NCI-H2107 treated with DMSO at 0.1 percent for 48 hours (cell line): Measurements from ENCODE around the gene GRXCR2.
"Not testable (repeated sequence)": the region's sequence is repeated elsewhere in the genome, so short reads cannot be mapped to it uniquely, and the experiment has no call there.

ENCODE experiments used
- DNase-seq: peaks from one replicate; lab custom pipeline; 2025; ENCODE audit not compliant: unreplicated experiment; lab: John Stamatoyannopoulos, UW

The GRXCR2 gene

GRCh38 chr5:145887217-145887616, 14.4 kb upstream of the GRXCR2 start:
- no peak for DNase-seq

DNA sequence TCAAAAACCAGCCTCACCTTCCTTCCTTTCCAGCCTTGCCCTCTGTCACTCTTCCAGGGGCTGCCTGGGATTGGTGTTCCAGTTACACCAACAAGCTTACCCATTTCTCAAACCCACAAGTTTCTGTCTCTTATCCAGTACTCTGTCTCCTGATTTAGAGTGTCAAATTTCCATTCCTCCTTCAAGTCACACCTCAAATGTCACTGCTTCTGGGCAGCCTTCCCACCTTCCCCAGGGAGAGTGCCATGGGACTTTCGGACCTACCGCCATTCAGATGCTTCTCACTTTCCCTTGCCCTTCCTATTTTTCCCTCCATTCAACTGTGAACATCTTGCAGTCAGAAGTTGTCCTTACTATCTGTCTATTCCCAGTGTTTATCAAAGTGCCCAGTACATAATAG, 2.0 kb upstream of the GRXCR2 start:
- no peak for DNase-seq

DNA sequence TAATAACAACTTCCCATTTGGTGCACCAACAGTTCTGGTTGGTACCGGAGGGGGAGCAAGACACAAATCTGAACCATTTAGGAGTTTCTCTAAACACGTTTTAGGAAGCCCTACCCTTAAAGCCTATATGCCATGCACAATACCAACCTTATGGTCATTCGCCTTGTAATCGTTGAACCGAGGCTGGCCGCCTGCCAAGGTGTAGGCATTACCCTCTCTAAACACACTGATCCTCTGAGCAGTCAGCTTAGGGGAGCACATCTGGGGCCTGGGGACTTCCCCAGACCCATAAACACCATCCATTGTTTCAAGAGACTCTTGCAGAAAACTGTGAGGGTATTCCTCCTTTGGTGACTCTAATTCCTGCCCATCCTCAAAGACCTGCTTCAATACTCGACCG, 328 bp downstream of the GRXCR2 start:
- DNase-seq: no peak

GRCh38 chr5:145869753-145870152, 3.1 kb downstream of the GRXCR2 start:
- DNase-seq: no peak

GRCh38 chr5:145867806-145868205, 5.0 kb downstream of the GRXCR2 start:
- DNase-seq: no peak

DNA sequence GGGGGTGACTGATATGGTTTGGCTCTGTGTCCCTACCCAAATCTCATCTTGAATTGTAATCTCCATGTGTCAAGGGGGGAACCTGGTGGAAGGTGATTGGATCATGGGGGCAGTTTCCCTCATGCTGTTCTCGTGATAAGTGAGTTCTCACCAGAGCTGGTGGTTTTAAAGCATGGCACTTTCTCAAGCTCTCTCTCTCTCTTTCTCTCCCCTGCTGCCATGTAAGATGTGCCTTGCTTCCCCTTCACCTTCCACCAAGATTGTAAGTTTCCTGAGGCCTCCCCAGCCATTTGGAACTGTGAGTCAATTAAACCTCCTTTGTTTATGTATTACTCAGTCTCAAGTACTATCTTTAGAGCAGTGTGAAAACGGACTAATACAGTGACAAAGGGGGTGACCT, 8.4 kb downstream of the GRXCR2 start:
- DNase-seq: not testable (repeated sequence)

- DNase-seq: no peak
These were observed 9.8 kb downstream of the GRXCR2 start for GRCh38 chr5:145863003-145863402.

DNA sequence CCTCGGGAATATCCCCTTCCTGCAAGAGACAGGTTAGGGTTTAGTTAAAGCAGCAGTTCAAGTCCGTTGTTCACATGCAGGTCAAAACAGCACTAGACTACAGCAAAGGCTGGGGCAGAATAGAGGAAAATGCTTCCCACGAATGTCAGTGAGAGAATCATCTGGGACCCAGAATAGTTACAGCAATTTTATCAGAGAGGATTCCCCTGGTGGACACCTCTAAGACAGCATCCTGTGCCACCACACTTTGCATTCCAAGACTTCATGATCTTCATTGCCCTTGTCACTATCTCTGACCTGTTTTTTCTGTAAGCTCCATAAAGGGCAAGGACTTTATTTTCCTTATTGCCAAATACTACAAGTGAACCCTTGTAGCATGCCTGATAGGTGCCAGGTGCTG, 12.9 kb downstream of the GRXCR2 start:
- no peak for DNase-seq

GRCh38 chr5:145859453-145859852, 13.4 kb downstream of the GRXCR2 start:
- no peak for DNase-seq

- no peak for DNase-seq
These were observed 13.9 kb downstream of the GRXCR2 start for GRCh38 chr5:145858959-145859358.

DNA sequence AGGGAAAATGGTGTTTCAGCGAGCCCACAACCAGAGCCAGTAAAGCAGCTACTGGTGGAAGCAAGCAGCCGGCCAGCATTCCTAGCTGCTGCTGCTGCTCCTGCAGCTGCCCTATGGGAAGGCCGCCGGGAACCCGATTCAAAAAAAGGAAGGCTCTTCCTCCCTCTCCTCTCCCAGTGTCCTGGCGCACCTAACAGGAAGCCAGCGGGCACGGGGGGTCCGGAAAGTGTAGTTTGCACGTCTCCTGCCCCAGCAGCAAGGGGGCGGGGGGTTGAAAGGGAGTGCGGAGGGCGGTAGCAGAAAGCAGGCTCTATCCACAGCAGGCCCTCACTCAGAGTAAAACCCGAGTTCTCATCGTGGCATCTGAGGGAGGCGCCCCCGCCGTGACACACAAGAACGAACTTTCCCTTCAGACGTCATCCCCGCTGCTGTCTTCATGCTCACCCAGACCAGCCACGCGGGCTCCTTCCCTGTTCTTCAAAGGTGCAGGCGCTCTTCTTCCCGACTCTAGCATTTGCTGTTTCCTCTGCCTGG, 16.5 kb downstream of the GRXCR2 start:
- DNase-seq: no peak

DNA sequence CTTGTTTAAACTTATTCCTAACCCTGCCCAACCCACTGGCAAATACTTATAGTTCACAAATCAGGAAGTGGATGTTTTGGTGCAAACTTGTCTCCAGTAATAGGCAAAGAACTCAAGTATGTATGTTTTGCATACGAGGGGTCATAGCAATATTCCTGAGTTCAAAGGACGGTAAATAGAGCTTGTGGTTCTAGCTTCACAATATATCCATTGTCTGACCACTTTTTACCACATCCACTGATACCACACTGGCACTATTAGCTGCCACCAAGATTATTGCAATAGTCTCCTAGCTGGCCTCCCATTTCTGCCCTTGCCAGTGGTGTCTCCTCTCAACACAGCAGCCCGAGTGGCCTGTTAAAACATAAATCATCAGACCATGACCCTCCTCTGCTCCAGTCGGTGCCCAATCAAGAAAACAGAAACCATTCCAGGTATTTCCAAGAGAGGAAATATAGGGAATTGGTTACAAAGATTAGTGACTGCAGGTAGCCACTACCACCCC, 17.0 kb downstream of the GRXCR2 start:
- DNase-seq: no peak

GRCh38 chr5:145854651-145855258, 18.1 kb downstream of the GRXCR2 start:
- no peak for DNase-seq

- no peak for DNase-seq
These were observed 18.9 kb downstream of the GRXCR2 start for GRCh38 chr5:145853781-145854376.

DNA sequence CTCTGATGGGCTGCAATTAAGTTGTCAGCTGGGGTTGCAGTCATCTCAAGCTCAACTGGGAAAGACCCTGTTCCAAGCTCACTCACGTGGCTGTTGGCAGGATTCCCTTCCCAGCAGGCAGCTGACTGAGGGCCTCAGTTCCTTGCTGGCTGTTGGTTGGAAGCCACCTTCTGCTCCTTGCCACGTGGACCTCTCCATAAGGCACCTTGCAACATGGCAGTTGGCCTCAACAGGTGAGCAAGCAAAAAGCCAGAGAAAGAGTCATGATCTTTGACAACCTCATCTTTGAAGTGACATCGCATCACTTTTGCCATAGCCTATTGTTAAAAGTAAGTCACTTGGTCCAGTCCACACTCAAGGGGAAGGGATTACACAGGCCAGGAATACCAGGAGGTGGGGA, 19.8 kb downstream of the GRXCR2 start:
- no peak for DNase-seq

- peak; percentile 23 for DNase-seq
These were observed 24.0 kb downstream of the GRXCR2 start for GRCh38 chr5:145848854-145849253.

GRCh38 chr5:145847499-145848497, 25.0 kb downstream of the GRXCR2 start:
- no peak for DNase-seq

GRCh38 chr5:145846081-145846480, 26.7 kb downstream of the GRXCR2 start:
- DNase-seq: no peak

DNA sequence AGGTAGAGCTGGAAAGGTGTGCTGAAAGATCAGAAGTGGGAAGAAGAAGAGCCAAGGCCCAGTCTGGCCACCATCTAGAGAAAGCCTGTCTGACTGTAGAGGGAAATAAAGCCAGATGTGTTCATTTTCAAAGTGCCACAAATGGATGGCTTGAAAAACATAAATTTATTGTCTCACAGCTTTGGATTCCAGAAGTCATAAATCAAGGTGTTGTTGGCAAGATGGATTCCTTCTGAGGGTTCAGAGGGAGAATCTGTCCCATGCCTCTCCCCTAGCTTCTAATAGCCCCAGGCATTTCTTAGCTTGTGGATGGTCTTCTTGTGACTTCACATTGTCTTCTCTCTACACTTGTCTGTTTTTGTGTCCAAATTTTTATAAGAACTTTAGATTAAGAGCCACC, 31.5 kb downstream of the GRXCR2 start:
- no peak for DNase-seq

DNA sequence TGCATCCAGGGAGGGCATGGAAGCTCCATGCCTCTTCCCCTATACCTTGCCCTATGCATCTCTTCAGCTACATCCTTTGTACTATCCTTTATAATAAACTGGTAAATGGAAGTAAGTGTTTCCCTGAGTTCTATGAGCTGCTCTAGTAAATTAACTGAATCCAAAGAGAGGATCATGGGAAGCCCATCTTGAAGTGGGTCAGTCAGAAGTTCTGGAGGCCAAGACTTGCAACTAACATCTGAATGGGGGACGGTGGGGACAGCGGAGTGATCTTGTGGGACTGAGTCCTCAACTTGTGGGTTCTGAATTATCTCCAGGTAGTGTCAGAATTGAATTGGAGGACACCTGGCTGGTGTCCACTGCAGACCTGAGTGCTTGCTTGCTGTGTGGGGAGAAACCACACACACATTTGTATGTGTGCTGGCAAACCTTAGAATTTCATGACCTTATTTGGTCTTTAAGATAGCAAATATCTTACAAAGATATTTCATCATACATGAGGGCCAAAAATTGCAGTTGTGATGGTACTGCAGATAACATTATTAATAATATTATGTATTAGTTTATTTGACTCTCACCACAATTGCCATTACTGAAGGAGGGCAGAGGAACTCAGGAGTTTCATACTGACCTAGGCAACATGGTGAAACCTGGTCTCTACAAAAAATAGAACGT, 32.2 kb downstream of the GRXCR2 start:
- DNase-seq: no peak

- no peak for DNase-seq
These were observed 34.5 kb downstream of the GRXCR2 start for GRCh38 chr5:145838276-145838675.
